ENCODE results near the gene MTF2. TPM values are rescaled to one million over a fixed set of nuclear protein-coding genes. Genes with fewer than 3 reads are reported as not detected.

MTF2 gene
- polyA plus RNA-seq, 3 donors, result 16.0 to 56.3 (median 32.5) TPM

DNA sequence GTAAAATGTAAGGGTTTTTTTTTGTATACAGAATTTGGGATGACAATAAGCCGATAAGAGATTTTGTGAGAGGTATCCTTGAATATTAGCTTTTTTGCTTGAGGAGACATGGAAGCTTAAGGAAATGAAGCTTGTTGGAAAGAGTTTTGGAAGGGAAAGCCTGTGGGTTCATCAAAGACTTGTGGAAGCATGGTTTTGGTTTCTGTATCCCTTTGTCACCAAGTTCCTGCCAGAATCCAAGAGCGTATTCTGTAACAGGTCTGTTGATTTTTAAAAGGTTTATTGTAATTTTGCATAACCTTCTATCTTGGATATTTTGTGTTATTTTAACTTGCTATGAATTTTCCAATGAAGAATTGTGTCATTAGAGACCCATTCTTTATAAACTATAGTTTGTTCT, 63.1 kb downstream of the MTF2 start:
- no peak for DNase-seq
- H3K4me3 Mint-ChIP-seq, result no peak overlapping the region
- no peaks in the 10 kb centered on the region for H3K27me3 ChIP-seq (ENCODE audit: control insufficient read depth in 2 of 2, insufficient read depth in 2 of 2, low read length in 2 of 2)
- no peak overlapping the region for H3K27ac Mint-ChIP-seq
- H3K79me2 ChIP-seq (ENCODE audit: insufficient read depth, low read length), result no peaks in the 10 kb centered on the region
- no peaks in the 10 kb centered on the region for H3K27me3 Mint-ChIP-seq (ENCODE audit: low read depth in 3 of 3)
- no peak overlapping the region for H3K4me2 ChIP-seq (replicated peaks; ENCODE audit: extremely low read depth, low read length, poor library complexity, severe bottlenecking)
- no peaks in the 10 kb centered on the region for H3K9me3 ChIP-seq (replicated peaks in 1 of 2; ENCODE audit: control insufficient read depth in 1 of 2, insufficient read depth in 1 of 2, low read length in 2 of 2)
- H3K4me1 ChIP-seq (ENCODE audit: control insufficient read depth in 1 of 2, insufficient read depth in 2 of 2, low read length in 2 of 2), result no peaks in the 10 kb centered on the region
- H2AFZ ChIP-seq (ENCODE audit: insufficient read depth, low read depth, low read length, poor library complexity, severe bottlenecking), result no peak overlapping the region
- no peaks in the 10 kb centered on the region for H3K4me1 Mint-ChIP-seq
- no peaks in the 10 kb centered on the region for H3K9me3 Mint-ChIP-seq
- H3K36me3 Mint-ChIP-seq, result peaks cover 27 to 36% of the 10 kb centered on the region in 2 donors
- no peak overlapping the region for H3K4me3 ChIP-seq (replicated peaks in 1 of 3; ENCODE audit: low read depth in 2 of 3, low read length in 3 of 3)
- no peak overlapping the region for H3K9ac ChIP-seq (ENCODE audit: insufficient read depth, low read length, poor library complexity, severe bottlenecking)
- TF ChIP-seq, protein P1, sequence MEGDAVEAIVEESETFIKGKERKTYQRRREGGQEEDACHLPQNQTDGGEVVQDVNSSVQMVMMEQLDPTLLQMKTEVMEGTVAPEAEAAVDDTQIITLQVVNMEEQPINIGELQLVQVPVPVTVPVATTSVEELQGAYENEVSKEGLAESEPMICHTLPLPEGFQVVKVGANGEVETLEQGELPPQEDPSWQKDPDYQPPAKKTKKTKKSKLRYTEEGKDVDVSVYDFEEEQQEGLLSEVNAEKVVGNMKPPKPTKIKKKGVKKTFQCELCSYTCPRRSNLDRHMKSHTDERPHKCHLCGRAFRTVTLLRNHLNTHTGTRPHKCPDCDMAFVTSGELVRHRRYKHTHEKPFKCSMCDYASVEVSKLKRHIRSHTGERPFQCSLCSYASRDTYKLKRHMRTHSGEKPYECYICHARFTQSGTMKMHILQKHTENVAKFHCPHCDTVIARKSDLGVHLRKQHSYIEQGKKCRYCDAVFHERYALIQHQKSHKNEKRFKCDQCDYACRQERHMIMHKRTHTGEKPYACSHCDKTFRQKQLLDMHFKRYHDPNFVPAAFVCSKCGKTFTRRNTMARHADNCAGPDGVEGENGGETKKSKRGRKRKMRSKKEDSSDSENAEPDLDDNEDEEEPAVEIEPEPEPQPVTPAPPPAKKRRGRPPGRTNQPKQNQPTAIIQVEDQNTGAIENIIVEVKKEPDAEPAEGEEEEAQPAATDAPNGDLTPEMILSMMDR (IDR thresholded peaks at IDR 0.05), result no peak
- H3K36me3 ChIP-seq (replicated peaks in 1 of 2; ENCODE audit: control insufficient read depth in 1 of 2, insufficient read depth in 2 of 2, low read length in 2 of 2), result peaks cover 26 to 42% of the 10 kb centered on the region in 2 donors
- intact Hi-C loops (cut with micrococcal nuclease), result no loop called here
- no CpG with 5 or more reads among the region's 2 CpGs for WGBS (ENCODE audit: insufficient coverage)
- H4K20me1 ChIP-seq (ENCODE audit: insufficient read depth, low read length), result no peaks in the 10 kb centered on the region
- H3K27ac ChIP-seq (ENCODE audit: low read depth in 1 of 2, low read length in 2 of 2), result no peak overlapping the region

DNA sequence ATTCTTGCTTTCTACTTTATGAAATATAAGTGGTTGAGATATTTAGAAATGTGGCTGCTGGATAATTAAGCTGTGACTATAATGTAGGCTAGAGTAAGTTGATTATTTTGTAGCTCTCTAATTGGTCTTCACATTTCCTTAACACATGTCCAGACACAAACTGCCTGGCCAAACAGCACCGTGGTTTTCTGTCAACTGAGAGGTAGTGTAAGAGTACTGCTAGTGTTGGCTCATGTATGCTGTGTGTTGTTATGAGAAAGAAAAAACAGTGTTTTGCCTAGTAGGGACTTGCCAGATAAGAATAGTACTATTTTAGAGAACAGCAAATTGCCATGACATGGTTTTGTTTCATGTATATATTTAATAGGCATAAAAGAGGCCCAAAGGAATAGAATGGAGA, 64.1 kb downstream of the MTF2 start:
- Mint-ChIP-seq H3K9me3 (no peaks in the 10 kb centered on the region), H3K4me3 (no peak overlapping the region), H3K27me3 (ENCODE audit: low read depth in 3 of 3) (no peaks in the 10 kb centered on the region), H3K4me1 (no peaks in the 10 kb centered on the region), H3K36me3 (peaks cover 26 to 32% of the 10 kb centered on the region in 2 donors), H3K27ac (peak overlapping the region in 1 of 7 donors; percentile 21)
- H3K27ac ChIP-seq (ENCODE audit: low read depth in 1 of 2, low read length in 2 of 2), result no peak overlapping the region
- no peaks in the 10 kb centered on the region for H3K4me1 ChIP-seq (ENCODE audit: control insufficient read depth in 1 of 2, insufficient read depth in 2 of 2, low read length in 2 of 2)
- 86% methylated on average over 1 of the region's 1 CpG for WGBS (ENCODE audit: insufficient coverage)
- H3K9ac ChIP-seq (ENCODE audit: insufficient read depth, low read length, poor library complexity, severe bottlenecking), result no peak overlapping the region
- H3K4me2 ChIP-seq (replicated peaks; ENCODE audit: extremely low read depth, low read length, poor library complexity, severe bottlenecking), result no peak overlapping the region
- no peaks in the 10 kb centered on the region for H3K79me2 ChIP-seq (ENCODE audit: insufficient read depth, low read length)
- H3K36me3 ChIP-seq (replicated peaks in 1 of 2; ENCODE audit: control insufficient read depth in 1 of 2, insufficient read depth in 2 of 2, low read length in 2 of 2), result peaks cover 19 to 42% of the 10 kb centered on the region in 2 donors
- intact Hi-C loops (cut with micrococcal nuclease), result no loop called here
- no peaks in the 10 kb centered on the region for H3K9me3 ChIP-seq (replicated peaks in 1 of 2; ENCODE audit: control insufficient read depth in 1 of 2, insufficient read depth in 1 of 2, low read length in 2 of 2)
- H4K20me1 ChIP-seq (ENCODE audit: insufficient read depth, low read length), result no peaks in the 10 kb centered on the region
- no peak for DNase-seq
- no peak overlapping the region for H3K4me3 ChIP-seq (replicated peaks in 1 of 3; ENCODE audit: low read depth in 2 of 3, low read length in 3 of 3)
- no peaks in the 10 kb centered on the region for H3K27me3 ChIP-seq (ENCODE audit: control insufficient read depth in 2 of 2, insufficient read depth in 2 of 2, low read length in 2 of 2)
- no peak overlapping the region for H2AFZ ChIP-seq (ENCODE audit: insufficient read depth, low read depth, low read length, poor library complexity, severe bottlenecking)
- TF ChIP-seq, protein P1 (IDR thresholded peaks at IDR 0.05), result no peak
